ENCODE results near the gene MYBL2.

Gene MYBL2

DNA sequence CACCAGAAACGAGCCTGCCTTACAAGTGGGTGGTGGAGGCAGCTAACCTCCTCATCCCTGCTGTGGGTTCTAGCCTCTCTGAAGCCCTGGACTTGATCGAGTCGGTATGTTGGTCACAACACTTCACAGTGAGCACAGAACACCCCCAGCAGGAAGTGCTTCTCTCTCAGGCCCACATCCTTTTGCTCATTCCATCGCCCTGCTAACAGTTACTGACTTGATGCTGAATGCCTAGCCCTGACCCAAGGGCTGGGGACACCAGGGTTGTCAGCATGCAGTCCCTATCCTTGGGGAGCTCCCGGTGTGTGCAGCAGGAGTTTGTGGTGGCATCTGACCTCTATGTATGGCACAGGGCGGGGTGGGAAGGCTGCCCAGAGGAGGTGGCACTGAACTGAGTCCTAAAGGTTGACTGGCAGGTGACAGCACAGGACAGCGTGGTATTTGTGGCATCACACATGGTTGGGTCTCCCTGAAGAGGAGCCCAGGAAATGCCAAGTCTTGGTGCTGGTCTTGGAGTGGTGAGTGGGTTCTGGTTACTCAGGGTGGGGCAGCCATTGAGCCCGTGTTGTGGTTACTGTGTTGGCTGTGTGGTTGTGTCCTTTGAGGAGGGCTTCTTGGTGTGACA lies 33.1 kb downstream of the MYBL2 start:
- H3K27ac ChIP-seq = no peak overlapping the region
- TF ChIP-seq CTCF (IDR thresholded peaks at IDR 0.05) = no peak
- H3K4me3 ChIP-seq = no peak overlapping the region
- no peak for DNase-seq (ENCODE audit: low spot score)

DNA sequence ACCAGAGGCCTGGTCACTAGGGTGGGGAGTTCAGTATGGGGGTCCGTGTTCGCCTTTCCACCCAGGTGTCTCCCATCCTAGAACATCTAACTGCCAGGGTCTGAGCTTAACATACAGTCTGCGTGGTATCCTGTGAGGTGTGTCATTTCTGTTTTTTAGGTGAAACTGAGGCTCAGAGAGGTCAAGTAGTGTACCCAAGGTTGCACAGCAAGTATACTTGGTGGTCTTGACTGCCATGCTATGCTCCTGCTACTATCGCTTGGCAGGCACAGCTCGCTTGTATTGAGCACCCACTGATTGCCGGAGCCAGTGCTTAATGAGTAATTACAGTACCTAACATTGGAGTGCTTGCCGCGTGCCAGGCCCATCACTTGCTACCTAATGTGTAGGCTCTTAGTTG lies 33.7 kb downstream of the MYBL2 start:
- DNase-seq (ENCODE audit: low spot score) = no peak
- H3K4me3 ChIP-seq = no peak overlapping the region
- H3K27ac ChIP-seq = no peak overlapping the region
- TF ChIP-seq CTCF (IDR thresholded peaks at IDR 0.05) = no peak

DNA sequence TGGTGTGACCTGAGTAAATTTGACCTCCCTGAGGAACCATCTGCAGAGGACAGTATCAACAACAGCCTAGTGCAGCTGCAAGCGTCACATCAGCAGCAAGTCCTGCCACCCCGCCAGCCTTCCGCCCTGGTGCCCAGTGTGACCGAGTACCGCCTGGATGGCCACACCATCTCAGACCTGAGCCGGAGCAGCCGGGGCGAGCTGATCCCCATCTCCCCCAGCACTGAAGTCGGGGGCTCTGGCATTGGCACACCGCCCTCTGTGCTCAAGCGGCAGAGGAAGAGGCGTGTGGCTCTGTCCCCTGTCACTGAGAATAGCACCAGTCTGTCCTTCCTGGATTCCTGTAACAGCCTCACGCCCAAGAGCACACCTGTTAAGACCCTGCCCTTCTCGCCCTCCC lies 35.6 kb downstream of the MYBL2 start:
- no peak for DNase-seq (ENCODE audit: low spot score)

DNA sequence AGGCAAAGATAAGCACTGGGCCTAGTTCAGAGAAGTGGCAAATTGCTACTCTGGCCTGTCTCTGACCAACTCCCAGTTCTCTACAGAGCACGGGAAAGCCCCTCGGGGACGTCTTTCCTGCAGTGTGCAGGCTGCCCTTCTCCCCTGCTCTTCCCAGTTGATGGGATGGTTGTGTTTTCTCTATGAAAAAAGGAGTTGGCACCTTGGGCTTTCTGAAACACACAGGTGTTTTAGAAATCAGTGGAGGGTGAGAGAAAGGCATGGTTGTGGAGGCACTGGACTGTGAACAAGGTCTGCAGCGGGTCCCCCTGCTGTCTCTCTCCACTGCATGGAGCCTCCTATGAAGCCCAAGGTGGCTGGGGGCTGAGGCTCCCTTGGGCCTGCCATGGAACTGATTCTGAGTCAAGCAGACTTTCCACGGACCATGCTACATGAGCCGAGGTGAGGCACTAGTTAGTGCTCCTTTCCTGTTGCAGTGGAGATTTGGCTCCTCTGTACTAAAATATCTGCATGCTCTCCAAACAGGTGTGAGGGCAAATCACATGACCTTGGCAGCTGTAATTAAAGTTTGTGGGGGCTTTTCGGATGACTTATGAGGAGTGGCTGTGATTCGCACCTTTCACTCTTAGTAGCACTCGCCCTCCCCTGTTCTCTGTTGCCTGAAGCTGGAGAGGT lies 43.6 kb downstream of the MYBL2 start:
- no peak overlapping the region for H3K4me3 ChIP-seq
- TF ChIP-seq CTCF (IDR thresholded peaks at IDR 0.05) = no peak
- no peak overlapping the region for H3K27ac ChIP-seq
- DNase-seq (ENCODE audit: low spot score) = no peak

More for the DNA sequence above, 35.6 kb downstream of the MYBL2 start:
- no peak for TF ChIP-seq CTCF (IDR thresholded peaks at IDR 0.05)
- Histone ChIP-seq H3K27ac (no peak overlapping the region), H3K4me3 (no peak overlapping the region)

GRCh38 chr20:43711098-43711654 lies 44.3 kb downstream of the MYBL2 start:
- H3K4me3 ChIP-seq = no peak overlapping the region
- no peak overlapping the region for H3K27ac ChIP-seq
- DNase-seq (ENCODE audit: low spot score) = no peak
- no peak for TF ChIP-seq CTCF (IDR thresholded peaks at IDR 0.05)

DNA sequence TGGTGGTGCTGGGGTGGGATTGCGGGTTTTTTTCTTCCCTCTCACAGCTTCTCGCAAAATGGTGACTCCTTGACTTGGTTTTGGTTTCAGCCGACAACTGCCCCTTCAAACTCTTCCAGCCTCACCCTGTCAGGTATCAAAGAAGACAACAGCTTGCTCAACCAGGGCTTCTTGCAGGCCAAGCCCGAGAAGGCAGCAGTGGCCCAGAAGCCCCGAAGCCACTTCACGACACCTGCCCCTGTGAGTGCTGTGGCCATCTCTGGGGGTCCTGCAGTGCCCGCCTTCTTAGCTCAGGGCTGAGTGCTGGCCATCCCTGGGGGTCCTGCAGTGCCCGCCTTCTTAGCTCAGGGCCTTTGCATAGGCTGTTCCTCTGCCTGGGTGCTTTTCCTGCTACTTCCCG lies 48.1 kb downstream of the MYBL2 start:
- Histone ChIP-seq H3K4me3 (no peak overlapping the region), H3K27ac (no peak overlapping the region)
- DNase-seq (ENCODE audit: low spot score) = no peak
- TF ChIP-seq CTCF (IDR thresholded peaks at IDR 0.05) = no peak

DNA sequence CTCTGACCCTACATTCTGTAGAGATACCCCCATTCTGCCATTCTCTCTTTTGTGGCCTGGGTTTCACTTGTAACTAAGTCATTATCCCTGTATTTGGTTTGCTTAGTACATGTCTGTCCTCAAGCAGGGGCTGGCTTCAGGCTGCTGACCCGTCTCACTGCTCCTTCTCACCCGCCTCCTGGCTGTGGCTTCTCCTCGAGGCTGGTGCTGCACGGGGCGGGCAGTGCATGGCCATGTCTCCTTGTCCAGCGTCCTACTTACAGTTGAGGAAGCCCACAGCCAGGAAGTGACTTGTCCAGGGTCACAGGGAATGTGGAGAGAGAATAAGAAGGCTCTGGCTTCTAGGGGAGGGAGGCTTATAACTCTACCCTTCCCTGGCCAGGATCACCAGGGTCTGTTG lies 48.6 kb downstream of the MYBL2 start:
- no peak overlapping the region for H3K27ac ChIP-seq
- no peak overlapping the region for H3K4me3 ChIP-seq
- no peak for TF ChIP-seq CTCF (IDR thresholded peaks at IDR 0.05)
- DNase-seq (ENCODE audit: low spot score) = no peak
